Stimulated activated CD8-positive, alpha-beta memory T cell treated with anti-CD3 and anti-CD28 coated beads, Interleukin-7, amount 100 ng/mL, for 48 hours (primary cell): ENCODE results near the gene PCED1B.

Source experiments
- DNase-seq, 2 donors: peaks; one replicate each; pipeline ENCODE4 v3.0.0-alpha.2; 2020; ENCODE audit warnings: low read depth in 1 of 2; ENCODE audit errors: extremely low read depth in 1 of 2

The PCED1B gene

DNA sequence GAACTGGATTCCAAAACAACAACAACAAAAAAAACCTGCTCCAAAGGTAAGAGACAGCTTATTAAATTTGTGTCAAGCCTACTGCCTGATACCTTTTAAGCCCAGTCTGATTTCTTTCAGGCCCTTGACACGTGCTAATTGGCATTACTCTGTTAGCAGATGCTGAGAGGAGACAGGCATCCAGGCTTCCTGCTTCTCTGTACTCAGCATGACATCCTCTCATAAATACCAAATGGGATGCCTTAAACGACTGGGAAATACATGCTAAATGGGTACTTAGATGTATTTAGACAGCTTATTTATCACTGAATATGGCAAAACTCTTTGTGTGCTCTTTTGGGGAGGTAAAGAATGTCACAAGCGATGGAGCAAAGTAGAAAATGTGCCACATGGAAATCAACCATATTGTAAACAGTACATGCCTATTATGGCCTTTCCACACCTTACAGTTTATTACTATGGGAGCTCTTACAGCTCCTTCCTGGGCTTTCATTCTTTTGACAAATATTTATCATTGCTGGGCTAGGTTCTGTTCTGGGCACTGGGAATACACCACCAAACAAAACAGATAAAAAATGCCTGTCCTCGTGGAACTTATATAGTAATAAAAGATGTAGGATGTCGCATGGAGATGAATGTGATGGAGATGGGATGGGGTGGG lies 11.5 kb upstream of the PCED1B start:
- no peak for DNase-seq

DNA sequence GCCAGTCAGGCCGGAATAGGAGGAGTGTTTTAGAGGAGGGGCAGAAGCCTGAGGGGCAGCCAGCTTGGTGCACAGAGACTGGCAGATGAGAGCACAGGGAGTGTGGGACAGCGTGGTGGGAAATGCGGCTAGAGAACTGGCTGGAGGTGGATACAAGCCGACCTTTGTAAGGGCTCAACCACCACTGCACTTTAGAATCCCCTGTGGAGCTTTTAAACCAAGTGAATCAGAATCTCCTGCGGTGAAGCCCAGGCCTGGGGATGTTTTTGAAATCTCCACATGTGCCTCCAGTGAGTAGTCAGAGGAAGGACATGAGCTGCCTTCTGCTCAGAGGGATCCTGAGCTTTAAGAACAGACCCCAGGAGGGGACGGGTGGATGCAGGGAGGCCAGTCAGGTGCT lies 10.9 kb upstream of the PCED1B start:
- no peak for DNase-seq

DNA sequence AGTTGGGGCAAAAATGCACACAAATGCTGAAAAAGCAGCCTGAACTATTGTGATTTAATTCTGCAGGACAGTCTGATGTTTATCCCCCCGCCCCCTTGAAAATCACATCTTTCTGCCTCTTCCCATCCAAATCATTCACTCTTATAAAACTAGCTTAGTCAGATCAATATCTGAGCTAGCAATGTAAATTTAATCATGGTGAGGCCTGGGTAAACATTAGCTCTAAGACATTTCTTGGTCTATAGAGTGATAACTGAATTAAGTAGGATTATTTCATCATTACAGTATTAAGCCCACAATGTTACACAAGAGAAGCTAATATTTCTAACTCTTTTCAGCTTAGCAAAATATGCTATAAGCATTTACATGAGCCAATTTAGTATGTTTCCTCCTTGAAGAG lies 9.1 kb upstream of the PCED1B start:
- DNase-seq, result no peak

DNA sequence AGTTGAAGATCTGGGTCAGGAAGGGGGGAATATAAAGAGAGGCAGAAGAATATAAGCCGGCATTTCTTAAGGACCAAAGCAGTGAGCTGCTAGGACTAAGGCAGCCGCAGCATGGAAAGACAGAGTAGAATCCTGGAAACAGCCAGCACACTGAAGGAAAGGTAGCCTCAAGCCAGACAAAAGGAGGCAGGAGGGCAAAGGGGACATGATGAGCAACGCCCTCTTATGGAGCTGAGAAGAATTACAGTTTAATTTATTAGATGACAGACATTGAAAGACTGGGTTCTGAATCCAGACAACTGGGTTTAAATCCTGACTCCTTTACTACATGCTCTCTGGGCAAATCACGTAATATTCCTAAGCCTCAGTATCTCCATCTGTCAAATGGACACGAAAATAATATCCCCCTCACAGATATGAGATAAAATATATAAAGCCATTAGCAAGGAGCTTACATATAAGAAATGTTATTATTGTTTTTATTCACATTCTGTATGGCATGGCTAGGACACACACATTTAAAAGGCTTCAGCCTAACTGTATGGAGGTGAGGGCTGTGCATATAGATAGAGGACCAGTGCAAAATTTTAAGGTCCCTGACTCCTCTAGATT lies 8.1 kb upstream of the PCED1B start:
- no peak for DNase-seq

DNA sequence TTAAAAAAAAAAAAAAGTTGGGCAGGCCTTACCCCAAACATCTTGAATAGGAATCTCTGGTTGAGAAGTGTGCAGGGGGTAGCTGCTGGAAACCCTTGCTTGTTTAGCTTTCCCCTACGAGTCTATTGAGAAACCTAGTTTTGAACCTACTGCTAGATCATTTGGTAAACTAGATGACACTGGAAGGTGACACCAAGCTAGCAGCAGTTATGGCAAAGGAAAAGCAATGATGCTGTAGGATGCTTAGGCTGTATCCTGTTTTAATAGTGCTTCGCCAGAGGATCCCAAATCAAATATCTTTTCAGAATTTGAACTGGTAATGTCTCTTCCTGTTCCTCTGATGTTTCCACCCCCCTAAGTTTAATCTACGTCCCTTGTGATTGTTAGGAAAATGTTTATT lies 5.5 kb upstream of the PCED1B start:
- DNase-seq, result no peak

DNA sequence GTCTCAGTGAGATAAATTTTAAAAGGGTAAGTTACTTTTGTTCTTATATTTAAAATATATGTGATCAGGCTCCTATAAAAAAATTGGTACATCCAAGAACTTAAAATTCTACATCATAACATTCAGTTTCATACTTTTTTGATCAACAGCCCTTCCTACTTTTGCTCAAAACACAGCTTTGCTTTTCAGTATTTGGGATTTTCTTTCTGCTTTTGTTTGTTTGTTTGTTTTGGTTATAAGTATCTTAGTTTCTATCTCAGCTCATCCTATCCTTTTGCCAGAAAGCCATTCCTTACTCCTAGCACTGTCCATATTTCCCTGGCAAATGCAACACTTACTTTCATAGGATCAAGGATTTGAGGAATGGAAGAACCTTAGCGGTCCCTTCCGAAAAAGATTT lies 4.7 kb upstream of the PCED1B start:
- DNase-seq, result no peak

DNA sequence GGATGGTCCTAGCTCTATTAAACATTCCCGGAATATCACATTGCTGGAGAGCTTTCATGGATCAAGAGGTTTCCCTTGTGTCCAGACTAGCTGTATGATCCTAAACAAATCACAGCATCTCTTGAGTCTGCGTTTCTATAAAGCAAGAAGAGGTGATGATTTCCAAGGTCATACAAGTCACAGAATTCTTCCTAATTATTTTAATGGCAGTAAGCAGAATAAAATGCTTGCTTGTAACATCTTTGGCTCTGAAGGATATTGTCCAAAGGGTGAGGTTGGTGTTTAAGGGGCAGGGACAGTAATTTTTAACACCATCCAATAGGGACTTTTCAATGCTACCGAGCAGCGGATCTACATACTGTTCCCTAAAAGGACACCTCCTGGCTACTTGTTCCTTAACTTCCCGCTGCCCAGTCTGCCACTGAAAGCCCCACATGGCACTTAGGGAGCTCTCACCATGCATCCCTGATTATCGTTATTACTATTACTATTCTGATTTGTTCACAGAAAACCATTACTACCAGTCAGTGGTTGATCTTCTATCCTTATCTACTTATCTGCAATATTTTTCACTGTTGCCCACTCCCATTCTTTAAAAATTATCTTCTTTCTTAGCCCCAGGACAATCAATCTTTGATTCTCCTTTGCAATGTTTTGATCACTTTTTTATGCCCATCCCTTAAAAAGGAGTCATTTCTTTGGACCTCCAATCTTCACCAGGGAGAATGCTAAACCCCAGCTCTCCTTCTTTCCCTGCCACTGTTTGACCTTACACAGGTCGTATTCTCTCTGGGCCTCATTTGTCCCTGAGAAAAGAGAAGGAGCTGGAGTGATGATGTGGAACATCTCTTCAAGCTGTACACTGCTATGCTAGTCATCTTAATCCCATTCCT lies 4.0 kb upstream of the PCED1B start:
- no peak for DNase-seq

DNA sequence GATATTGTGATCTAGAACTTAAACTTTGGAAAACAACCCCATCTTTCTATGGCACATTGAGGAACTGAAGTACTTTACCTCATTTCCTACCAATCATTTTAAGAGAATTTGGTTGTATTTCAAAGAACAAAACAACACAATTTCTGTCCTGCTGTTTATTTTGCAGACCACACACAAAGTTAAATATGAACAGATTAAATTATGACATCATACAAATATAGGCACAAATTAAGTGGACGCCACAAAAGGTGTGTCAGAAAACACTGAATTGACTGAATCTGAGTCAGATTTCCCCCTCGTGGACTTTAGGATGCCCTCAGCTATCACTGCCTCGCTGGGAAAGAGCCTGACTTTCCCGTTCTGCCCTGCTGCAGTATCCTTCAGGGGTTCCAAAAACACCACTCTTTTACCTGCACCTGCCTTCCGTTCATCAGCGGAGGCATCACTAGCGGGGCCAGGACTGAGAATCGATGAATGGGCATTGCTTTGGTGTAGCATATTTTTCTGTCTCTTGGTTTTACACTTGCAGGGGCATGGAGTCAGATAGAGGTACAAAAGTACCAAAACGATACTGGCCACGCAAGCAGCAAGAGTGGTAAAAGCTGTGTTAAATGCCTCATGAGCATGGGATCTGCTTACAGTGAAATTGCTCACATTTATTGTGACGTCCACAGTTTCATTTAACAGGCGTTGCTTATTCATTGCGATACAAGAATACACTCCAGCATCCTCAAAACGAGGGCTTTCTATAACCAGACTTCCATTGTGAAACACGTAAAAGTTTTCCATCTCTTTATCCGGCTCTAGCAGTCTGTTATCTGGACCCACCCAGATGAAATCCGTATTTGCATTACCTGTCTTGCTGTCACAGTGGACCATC lies 2.0 kb upstream of the PCED1B start:
- no peak for DNase-seq

DNA sequence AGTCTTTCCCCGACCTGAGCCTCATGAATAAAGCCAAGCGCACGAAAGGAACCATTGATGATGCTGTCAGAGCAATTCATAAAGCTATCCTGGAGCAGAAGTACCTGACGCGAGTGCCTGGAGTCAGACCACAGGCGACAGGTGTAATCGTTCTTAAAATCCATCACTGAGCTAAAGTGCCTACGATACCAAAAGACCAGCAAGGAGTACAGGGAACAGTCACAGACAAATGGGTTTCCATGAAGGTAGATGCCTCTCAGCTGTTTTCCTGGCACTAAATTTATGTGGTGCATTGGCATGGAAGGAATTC lies 1.4 kb upstream of the PCED1B start:
- DNase-seq, result no peak

DNA sequence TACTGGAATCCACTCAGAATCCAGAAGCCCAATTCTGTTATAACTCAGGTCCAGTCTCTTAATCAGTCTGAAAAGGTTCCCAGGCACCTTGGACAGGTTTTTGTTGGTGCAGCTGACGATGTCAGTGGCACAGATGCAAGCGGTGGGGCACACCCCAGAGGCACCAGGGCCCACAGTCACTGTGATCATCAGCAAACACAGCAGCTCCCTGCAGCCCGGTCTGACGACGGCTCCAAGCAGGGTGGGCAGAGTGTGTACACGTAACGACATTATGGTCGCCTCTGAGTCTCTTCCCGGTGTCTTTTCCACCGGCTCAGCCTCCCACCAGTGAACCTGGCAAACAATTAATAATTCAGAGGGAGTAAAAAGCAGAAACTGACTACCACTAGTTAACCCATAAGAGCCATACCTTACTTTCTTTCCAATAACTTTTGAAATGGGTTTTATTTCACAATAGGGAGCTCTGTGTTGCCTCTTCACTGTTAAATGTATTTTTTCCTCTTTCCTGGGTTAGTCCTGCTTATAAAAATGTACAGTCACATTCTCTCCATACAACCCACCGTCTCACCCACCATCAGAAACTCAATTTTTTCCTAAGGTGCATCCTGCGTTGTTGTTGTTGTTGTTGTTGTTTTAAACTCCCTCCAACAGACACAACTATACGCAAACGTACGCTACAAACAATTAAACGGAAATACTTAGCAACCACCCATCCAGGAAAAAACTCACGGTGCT lies 521 bp upstream of the PCED1B start:
- peak in 1 of 2 donors; percentile 30 for DNase-seq

DNA sequence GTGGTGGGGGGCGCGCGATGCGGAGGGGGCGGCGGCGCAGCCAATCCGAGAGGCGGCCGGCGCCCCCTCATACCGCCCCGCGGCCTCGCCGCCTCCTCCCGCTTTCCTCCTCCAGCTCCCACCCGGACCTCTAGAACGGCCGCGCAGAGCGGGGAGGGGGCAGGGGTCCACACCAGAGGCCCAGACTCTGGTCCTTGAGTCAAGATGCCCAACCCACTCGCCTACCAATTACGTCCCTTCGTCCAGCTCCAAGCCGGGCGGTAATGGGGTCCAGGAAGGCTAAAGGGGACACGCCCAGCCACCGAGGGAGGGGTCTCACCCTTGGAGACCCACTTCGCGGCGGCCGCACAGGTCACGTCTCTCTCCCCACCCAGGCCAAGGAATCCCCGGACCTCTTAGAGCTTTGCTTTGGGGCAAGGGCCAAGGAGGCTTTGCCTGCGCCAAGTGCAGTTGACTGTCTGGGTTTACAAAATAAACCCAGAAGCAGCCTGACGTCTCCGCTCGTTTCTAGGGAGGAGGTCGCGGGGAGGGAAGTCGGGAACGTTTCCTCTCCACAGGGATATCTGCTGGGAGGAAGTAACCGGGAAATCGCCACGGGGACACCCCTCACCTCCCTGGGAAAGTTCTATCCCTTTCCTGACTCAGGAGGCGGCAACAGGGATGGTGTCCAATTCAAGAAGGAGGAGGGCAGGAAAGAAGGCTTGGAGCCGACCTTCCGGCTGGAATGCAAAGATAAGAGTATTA lies 732 bp downstream of the PCED1B start:
- peak in 1 of 2 donors; percentile 11 for DNase-seq

DNA sequence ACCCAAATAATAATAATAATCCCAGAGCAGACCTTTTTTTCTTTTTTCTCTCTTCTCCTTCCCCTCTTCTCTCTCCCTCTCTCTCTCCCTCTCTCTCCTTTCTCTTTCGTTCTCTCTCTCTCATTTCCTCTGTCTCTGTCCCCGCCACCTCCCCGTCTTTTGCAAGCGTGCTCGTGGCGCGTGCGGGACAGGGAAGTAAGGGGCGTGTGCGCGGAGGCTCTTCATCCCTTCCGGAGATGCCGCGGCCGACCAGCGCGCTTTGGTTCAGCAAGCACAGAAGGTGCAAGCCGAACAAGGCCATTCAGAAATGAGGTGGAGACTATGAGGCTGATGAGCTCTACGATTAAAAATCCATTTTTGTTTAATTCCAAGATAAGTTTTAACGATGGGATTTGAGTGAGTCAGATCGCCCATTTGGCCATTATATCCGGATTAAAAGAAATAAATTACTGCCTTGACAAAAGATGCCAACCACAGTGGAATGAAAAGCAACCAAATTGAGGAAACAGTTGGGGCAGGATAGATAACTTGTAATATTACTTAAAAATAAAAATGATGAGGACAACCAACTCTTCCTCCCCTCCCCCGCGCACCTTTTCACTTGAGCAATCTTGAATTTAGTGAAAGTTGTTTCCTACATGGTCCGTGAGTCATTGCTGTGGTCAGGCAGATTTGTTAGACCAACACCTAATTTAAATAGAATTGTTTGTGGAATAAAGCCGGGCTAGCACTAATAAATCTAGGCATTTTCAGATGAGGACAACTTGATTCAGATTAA lies 1.5 kb downstream of the PCED1B start:
- DNase-seq, result peak in 1 of 2 donors; percentile 56

DNA sequence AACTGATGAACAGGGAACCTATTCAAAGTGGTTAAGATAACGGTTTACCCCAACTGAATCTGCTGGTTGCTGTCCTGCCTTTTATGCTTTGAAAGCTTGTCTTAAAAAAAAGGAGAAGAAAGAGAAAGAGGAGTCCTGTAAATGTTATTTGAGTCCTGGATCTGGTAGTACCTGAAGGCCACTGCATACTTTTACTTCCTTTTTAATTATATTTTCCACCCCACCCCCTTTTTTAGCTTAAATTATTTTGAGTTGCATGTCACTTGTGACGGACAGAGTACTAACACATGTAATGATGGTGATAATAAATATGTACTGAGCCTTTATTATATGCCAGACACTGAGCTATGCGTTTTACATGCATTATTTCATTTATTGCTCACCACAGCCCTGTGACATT lies 2.9 kb downstream of the PCED1B start:
- no peak for DNase-seq

DNA sequence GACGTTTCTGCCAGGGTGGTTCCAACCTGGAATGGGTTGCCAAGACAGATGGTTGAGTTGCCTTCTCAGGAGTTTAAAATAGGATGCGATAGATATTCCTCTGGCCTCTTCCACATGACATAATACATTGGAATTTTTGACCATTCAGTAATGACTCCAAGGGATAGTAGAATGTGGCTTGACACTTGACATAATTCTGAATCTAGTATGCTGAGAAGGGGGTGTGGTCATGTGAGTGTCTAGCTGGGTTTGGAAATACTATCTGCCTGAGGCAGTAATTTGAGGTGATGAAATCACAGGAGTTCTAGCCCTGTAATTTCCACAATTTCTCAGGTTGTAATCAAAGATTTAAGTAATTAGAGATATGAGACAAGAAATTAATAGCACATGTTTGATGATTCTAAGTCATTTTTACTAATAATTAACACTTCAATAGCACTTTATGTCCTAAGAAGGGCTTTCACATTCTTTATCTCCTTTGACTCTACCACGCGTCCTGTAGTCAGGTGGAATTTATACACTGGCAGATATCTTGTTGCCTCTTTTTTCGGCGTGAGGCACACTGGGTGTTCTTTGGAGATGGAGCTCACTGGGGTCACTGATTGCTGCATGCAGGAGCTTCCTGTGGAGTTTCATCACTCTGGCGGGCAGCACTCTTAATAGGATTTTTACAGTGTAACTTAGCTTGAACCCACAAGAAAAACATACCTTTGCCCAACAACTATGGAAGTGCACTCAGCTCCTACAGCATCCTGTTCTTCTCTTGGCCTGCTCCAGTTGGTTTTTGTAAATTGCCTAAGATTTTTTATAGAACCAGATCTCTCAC lies 3.6 kb downstream of the PCED1B start:
- no peak for DNase-seq

DNA sequence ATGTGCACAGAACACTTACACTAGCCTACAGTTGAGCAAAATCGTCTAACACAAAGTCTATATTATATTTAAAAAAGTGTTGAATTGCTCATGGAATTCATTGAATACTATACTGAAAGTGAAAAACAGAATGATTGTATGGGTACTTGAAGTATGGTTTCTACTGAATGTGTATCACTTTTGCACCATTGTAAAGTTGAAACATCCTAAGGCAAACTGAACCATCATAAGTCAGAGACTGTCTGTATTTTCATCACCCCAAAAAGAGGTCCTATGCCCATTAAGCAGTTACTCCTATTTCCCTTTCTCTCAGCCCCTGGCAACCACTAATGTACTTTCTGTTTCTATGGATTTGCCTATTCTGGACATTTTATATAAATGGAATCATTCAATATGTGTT lies 4.8 kb downstream of the PCED1B start:
- DNase-seq, result no peak

DNA sequence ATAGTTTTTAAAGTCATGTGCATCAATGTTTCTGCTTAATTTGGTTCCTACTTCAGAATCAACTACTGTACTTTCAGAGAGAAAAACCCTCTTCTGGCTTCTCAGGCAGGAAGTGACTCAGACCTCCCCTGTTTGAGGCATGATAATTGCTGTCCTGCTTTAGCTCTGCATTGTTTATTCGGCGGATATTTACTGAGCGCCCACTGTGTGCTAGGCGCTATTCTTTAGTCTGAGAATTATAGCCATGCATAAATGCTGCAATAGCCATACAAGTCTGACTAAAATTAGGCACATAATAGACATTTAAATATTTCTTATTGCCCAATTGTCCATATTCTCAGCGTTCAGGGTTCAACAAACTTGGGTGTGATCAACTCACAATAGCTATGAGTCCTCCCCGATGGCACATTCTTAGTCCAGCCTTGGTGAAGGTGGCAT lies 6.4 kb downstream of the PCED1B start:
- DNase-seq, result peak in 1 of 2 donors; percentile 30

DNA sequence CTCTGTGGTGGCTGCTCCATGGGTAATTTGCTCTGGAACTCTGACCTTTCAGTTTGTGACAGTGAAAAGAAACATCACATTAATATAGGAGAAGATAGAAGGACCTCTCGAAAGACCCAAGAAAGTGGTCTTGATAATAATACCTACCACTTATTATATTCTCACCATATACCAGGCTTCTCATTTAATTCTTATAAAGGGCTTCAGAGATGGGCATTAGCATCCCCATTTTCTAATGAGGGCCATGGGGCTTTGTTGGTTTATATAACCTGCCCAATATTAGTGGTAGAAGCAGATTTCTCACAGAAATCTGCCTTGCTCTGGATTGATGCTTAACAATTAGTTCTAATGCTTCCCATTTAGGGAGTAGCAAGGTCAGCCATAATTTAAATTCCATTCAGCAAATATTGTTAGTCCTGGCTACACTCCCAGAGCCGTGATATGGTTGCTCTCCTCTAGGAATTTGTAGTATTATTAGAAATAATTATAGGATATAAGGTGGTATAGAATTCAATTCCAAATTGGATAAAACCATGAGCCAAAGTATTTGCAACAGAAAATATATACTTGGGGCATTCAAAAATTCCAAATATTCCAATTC lies 7.8 kb downstream of the PCED1B start:
- no peak for DNase-seq
